ENCODE data around the gene NKPD1. TPM values are rescaled to one million over a fixed set of nuclear protein-coding genes. Genes with fewer than 3 reads are reported as not detected.
"Not testable (repeated sequence)": the region's sequence is repeated elsewhere in the genome, so short reads cannot be mapped to it uniquely, and the experiment has no call there.

Gene NKPD1
- total and polyA plus RNA-seq, 2 donors: 0.37 to 0.58 TPM

- H3K27ac ChIP-seq (ENCODE audit: low read depth); H3K4me1 ChIP-seq (ENCODE audit: insufficient read depth); DNase-seq (ENCODE audit: extremely low spot score); H3K4me3 ChIP-seq (ENCODE audit: low read depth, low read length); H3K36me3 ChIP-seq (ENCODE audit: insufficient read depth): not testable (repeated sequence)
- 65% methylated on average over 18 of the region's 18 CpGs for WGBS
Measured at GRCh38 chr19:45118591-45119355, 42.0 kb downstream of the NKPD1 start.

- H3K36me3 ChIP-seq (ENCODE audit: insufficient read depth): no peaks in the 10 kb centered on the region
- no peak overlapping the region for H3K27ac ChIP-seq (ENCODE audit: low read depth)
- WGBS: 75% methylated on average over 5 of the region's 5 CpGs
- no peak for DNase-seq (ENCODE audit: extremely low spot score)
- H3K4me1 ChIP-seq (ENCODE audit: insufficient read depth): no peaks in the 10 kb centered on the region
- no peak overlapping the region for H3K4me3 ChIP-seq (ENCODE audit: low read depth, low read length)
Measured at GRCh38 chr19:45118106-45118505, 42.7 kb downstream of the NKPD1 start.

- no peaks in the 10 kb centered on the region for H3K4me1 ChIP-seq (ENCODE audit: insufficient read depth)
- 77% methylated on average over 12 of the region's 12 CpGs for WGBS
- no peak for DNase-seq (ENCODE audit: extremely low spot score)
- no peaks in the 10 kb centered on the region for H3K36me3 ChIP-seq (ENCODE audit: insufficient read depth)
- H3K4me3 ChIP-seq (ENCODE audit: low read depth, low read length): no peak overlapping the region
- H3K27ac ChIP-seq (ENCODE audit: low read depth): no peak overlapping the region
Measured at GRCh38 chr19:45117671-45118070, 43.1 kb downstream of the NKPD1 start.

- Histone ChIP-seq H3K27ac (ENCODE audit: low read depth) (no peak overlapping the region), H3K36me3 (ENCODE audit: insufficient read depth) (no peaks in the 10 kb centered on the region), H3K4me3 (ENCODE audit: low read depth, low read length) (no peak overlapping the region), H3K4me1 (ENCODE audit: insufficient read depth) (no peaks in the 10 kb centered on the region)
- DNase-seq (ENCODE audit: extremely low spot score): no peak
- 54% methylated on average over 16 of the region's 16 CpGs for WGBS
Measured at GRCh38 chr19:45117167-45117594, 43.6 kb downstream of the NKPD1 start.

GRCh38 chr19:45115809-45116615, 44.8 kb downstream of the NKPD1 start:
- no peak overlapping the region for H3K4me3 ChIP-seq (ENCODE audit: low read depth, low read length)
- 91% methylated on average over 21 of the region's 21 CpGs for WGBS
- H3K27ac ChIP-seq (ENCODE audit: low read depth): no peak overlapping the region
- no peaks in the 10 kb centered on the region for H3K4me1 ChIP-seq (ENCODE audit: insufficient read depth)
- H3K36me3 ChIP-seq (ENCODE audit: insufficient read depth): no peaks in the 10 kb centered on the region
- no peak for DNase-seq (ENCODE audit: extremely low spot score)

- WGBS: 83% methylated on average over 4 of the region's 4 CpGs
- peak overlapping the region; percentile 64 for H3K27ac ChIP-seq (ENCODE audit: low read depth)
- no peak overlapping the region for H3K4me3 ChIP-seq (ENCODE audit: low read depth, low read length)
- no peaks in the 10 kb centered on the region for H3K4me1 ChIP-seq (ENCODE audit: insufficient read depth)
- no peaks in the 10 kb centered on the region for H3K36me3 ChIP-seq (ENCODE audit: insufficient read depth)
- no peak for DNase-seq (ENCODE audit: extremely low spot score)
Measured at GRCh38 chr19:45114116-45114515, 46.7 kb downstream of the NKPD1 start.

- H3K4me1 ChIP-seq (ENCODE audit: insufficient read depth): no peaks in the 10 kb centered on the region
- H3K4me3 ChIP-seq (ENCODE audit: low read depth, low read length): no peak overlapping the region
- H3K36me3 ChIP-seq (ENCODE audit: insufficient read depth): no peaks in the 10 kb centered on the region
- peak overlapping the region; percentile 64 for H3K27ac ChIP-seq (ENCODE audit: low read depth)
- 79% methylated on average over 9 of the region's 9 CpGs for WGBS
- peak; percentile 45 for DNase-seq (ENCODE audit: extremely low spot score)
Measured at GRCh38 chr19:45113628-45114027, 47.2 kb downstream of the NKPD1 start.

GRCh38 chr19:45112111-45112827, 48.5 kb downstream of the NKPD1 start:
- WGBS: 91% methylated on average over 11 of the region's 11 CpGs
- no peak overlapping the region for H3K4me3 ChIP-seq (ENCODE audit: low read depth, low read length)
- no peaks in the 10 kb centered on the region for H3K4me1 ChIP-seq (ENCODE audit: insufficient read depth)
- H3K36me3 ChIP-seq (ENCODE audit: insufficient read depth): no peaks in the 10 kb centered on the region
- DNase-seq (ENCODE audit: extremely low spot score): no peak
- H3K27ac ChIP-seq (ENCODE audit: low read depth): peak overlapping the region; percentile 53

Other genes with a start within 250 kb of the NKPD1 start
- 3.5 TPM for gene APOC1, start 246.4 kb downstream of the NKPD1 start, total RNA-seq
- gene APOC1, start 246.4 kb downstream of the NKPD1 start, polyA plus RNA-seq: 26.9 TPM
- not detected for gene APOC4, start 218.7 kb downstream of the NKPD1 start, total RNA-seq
- not detected for gene APOC4, start 218.7 kb downstream of the NKPD1 start, polyA plus RNA-seq
- gene APOC2, start 214.9 kb downstream of the NKPD1 start, total RNA-seq: not detected
- gene APOC2, start 214.9 kb downstream of the NKPD1 start, polyA plus RNA-seq: 1.6 TPM
- gene CLPTM1, start 205.6 kb downstream of the NKPD1 start, total RNA-seq: 27.3 TPM
- gene CLPTM1, start 205.6 kb downstream of the NKPD1 start, polyA plus RNA-seq: 104 TPM
- 2.6 TPM for gene RELB, start 159.5 kb downstream of the NKPD1 start, total RNA-seq
- 8.9 TPM for gene RELB, start 159.5 kb downstream of the NKPD1 start, polyA plus RNA-seq
- gene CLASRP, start 121.9 kb downstream of the NKPD1 start, total RNA-seq: 11.2 TPM
- 45.6 TPM for gene CLASRP, start 121.9 kb downstream of the NKPD1 start, polyA plus RNA-seq
- 0.42 TPM for gene ZNF296, start 84.5 kb downstream of the NKPD1 start, total RNA-seq
- gene ZNF296, start 84.5 kb downstream of the NKPD1 start, polyA plus RNA-seq: 0.65 TPM
- 10.4 TPM for gene GEMIN7, start 81.7 kb downstream of the NKPD1 start, total RNA-seq
- gene GEMIN7, start 81.7 kb downstream of the NKPD1 start, polyA plus RNA-seq: 23.6 TPM
- 16.8 TPM for gene PPP1R37, start 67.8 kb downstream of the NKPD1 start, total RNA-seq
- gene PPP1R37, start 67.8 kb downstream of the NKPD1 start, polyA plus RNA-seq: 31.6 TPM
- gene TRAPPC6A, start 17.3 kb upstream of the NKPD1 start, total RNA-seq: 7.1 TPM
- gene TRAPPC6A, start 17.3 kb upstream of the NKPD1 start, polyA plus RNA-seq: 46.1 TPM
- gene BLOC1S3, start 17.8 kb upstream of the NKPD1 start, total RNA-seq: 3.9 TPM
- 9.3 TPM for gene BLOC1S3, start 17.8 kb upstream of the NKPD1 start, polyA plus RNA-seq
- gene EXOC3L2, start 84.4 kb upstream of the NKPD1 start, total RNA-seq: 3.4 TPM
- gene EXOC3L2, start 84.4 kb upstream of the NKPD1 start, polyA plus RNA-seq: 6.9 TPM
- 14.8 TPM for gene MARK4, start 90.3 kb upstream of the NKPD1 start, total RNA-seq
- gene MARK4, start 90.3 kb upstream of the NKPD1 start, polyA plus RNA-seq: 34.4 TPM
- gene CKM, start 161.9 kb upstream of the NKPD1 start, total RNA-seq: 39.0 TPM
- 1.1 TPM for gene CKM, start 161.9 kb upstream of the NKPD1 start, polyA plus RNA-seq
- gene KLC3, start 179.8 kb upstream of the NKPD1 start, total RNA-seq: 0.16 TPM
- gene KLC3, start 179.8 kb upstream of the NKPD1 start, polyA plus RNA-seq: 0.05 TPM
- gene ERCC2, start 209.6 kb upstream of the NKPD1 start, total RNA-seq: 8.6 TPM
- gene ERCC2, start 209.6 kb upstream of the NKPD1 start, polyA plus RNA-seq: 17.5 TPM
- 7.7 TPM for gene PPP1R13L, start 244.1 kb upstream of the NKPD1 start, total RNA-seq
- gene PPP1R13L, start 244.1 kb upstream of the NKPD1 start, polyA plus RNA-seq: 28.1 TPM
- 1.8 TPM for gene POLR1G, start 245.7 kb upstream of the NKPD1 start, total RNA-seq
- gene POLR1G, start 245.7 kb upstream of the NKPD1 start, polyA plus RNA-seq: 5.0 TPM